ENCODE results near the gene WFDC2.

Gene WFDC2

GRCh38 chr20:45501600-45501999 lies 32.0 kb downstream of the WFDC2 start:
- no peak for DNase-seq

- DNase-seq = no peak
Observed at GRCh38 chr20:45502561-45502960, 33.0 kb downstream of the WFDC2 start.

GRCh38 chr20:45503403-45503802 lies 33.9 kb downstream of the WFDC2 start:
- no peak for DNase-seq

GRCh38 chr20:45506398-45506797 lies 36.8 kb downstream of the WFDC2 start:
- DNase-seq = no peak

- no peak for DNase-seq
Observed at GRCh38 chr20:45507011-45507820, 37.7 kb downstream of the WFDC2 start.

- DNase-seq = no peak
Observed at GRCh38 chr20:45508068-45508886, 38.7 kb downstream of the WFDC2 start.

GRCh38 chr20:45509091-45509490 lies 39.5 kb downstream of the WFDC2 start:
- DNase-seq = no peak

GRCh38 chr20:45510242-45510862 lies 40.8 kb downstream of the WFDC2 start:
- no peak for DNase-seq

- DNase-seq = no peak
Observed at GRCh38 chr20:45515147-45515913, 45.8 kb downstream of the WFDC2 start, which contains the start of gene SPINT3. Gene SPINT3, minus strand, starts transcription at chr20:45515622. Its CDS starts 14 bp downstream, at chr20:45515608.

GRCh38 chr20:45518282-45518681 lies 48.7 kb downstream of the WFDC2 start:
- no peak for DNase-seq

- no peak for DNase-seq
Observed at GRCh38 chr20:45523821-45524220, 54.3 kb downstream of the WFDC2 start.

GRCh38 chr20:45527294-45527693 lies 57.7 kb downstream of the WFDC2 start:
- DNase-seq = no peak
